Jurkat, Clone E6-1 (cell line): ENCODE results near the gene TSPAN6.
A peak's percentile ranks its signal among the peaks of the same experiment; 100 is the strongest.

Experiments used
- DNase-seq: peaks from one replicate; pipeline ENCODE4 v3.0.0-alpha.2; 2011; ENCODE audit warnings: low read depth, low spot score
- H3K4me3 ChIP-seq: 2 replicates; pipeline ENCODE4 v1.5.1; 2011; ENCODE audit warnings: mild to moderate bottlenecking, low read length, control low read depth, moderate library complexity

The TSPAN6 gene

GRCh38 chrX:100648458-100649417, 12.1 kb upstream of the TSPAN6 start:
- DNase-seq = no peak
- H3K4me3 ChIP-seq = no peak overlapping the region

- DNase-seq = no peak
These were observed 11.1 kb upstream of the TSPAN6 start for GRCh38 chrX:100647739-100648138.

DNA sequence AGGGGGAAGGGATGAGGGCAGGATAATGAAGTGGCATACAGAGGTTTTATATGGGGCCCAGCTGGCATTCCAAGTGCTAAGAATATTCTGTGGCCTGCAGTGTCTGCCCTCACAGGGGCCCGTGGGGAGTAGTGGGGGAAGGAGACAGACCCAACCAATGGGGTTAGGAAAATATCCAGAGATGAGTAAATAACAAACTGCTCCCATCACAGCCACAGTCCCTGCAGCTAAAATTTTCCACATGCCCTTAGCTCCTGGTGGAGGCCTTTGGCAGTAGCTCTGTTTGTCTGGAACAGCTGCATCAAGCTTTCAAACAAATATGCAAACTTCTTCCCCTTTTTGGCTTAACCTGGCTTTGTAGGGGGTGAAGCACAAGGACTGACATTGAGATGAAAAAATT, 10.5 kb upstream of the TSPAN6 start:
- DNase-seq = no peak
- no peak overlapping the region for H3K4me3 ChIP-seq

More at GRCh38 chrX:100647739-100648138, 11.1 kb upstream of the TSPAN6 start:
- H3K4me3 ChIP-seq = no peak overlapping the region

GRCh38 chrX:100645106-100645505, 8.5 kb upstream of the TSPAN6 start:
- H3K4me3 ChIP-seq = no peak overlapping the region
- DNase-seq = no peak

DNA sequence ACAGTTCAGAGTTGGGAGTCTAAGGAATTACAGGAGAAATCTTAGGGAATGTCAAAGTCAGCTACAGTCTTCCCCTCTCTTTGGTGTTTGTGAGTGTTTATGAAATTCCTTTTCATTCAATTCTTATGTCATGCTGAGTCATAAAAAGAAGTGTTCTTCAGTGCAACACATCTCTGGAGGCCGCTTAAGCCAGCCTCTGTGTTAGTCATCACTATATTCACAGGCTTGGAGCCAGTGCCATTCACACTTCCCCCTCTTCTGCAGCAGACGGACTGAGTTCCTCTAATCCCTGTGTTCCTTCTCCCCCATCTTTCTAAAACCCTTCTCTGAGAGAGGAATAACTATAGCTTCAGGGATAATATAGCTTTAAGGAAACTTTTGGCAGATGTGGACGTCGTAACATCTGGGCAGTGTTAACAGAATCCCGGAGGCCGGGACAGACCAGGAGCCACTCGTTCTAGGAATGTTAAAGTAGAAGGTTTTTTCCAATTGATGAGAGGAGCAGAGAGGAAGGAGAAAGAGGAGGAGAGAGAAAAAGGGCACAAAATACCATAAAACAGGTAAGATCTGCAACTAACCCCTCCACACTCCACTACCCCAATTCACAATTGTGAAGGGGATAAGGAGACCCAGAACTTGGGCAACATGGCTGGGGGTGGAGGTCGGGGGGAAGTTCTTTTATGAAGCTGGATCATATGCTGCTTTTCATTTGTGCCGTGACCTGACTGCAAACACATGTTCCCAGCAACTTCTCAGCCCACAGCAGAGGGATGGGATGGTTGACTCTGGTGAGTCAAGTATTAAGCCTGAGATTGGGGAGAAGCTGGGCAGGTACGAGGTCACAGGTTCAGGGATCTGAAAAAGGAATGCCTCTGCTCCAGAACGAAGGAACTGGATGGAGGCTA, 7.6 kb upstream of the TSPAN6 start, which contains the start of gene SRPX2:
Gene SRPX2 (plus strand): TSS at position 244 of the 905 bp plus-strand sequence. CDS start 2,124 bp downstream, outside the sequence.
- DNase-seq = no peak
- H3K4me3 ChIP-seq = no peak within 1 kb of the TSS

DNA sequence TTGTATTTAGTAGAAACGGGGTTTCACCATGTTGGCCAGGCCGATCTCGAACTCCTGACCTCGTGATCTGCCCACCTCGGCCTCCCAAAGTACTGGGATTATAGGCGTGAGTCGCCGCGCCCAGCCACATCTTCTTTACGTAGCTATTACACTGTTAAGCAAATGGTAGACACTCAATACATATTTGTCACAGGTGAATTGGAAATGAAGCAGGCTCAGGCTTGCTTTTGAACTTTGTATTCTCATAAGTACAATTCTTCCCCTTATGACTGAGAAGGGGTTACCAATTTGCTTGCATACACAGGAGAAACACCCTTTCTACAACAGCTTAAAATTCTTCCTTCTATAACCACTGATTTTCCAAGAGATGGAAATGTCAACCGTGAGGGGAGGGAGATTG, 6.6 kb upstream of the TSPAN6 start:
- H3K4me3 ChIP-seq = no peak overlapping the region
- DNase-seq = no peak

GRCh38 chrX:100642290-100642689, 5.7 kb upstream of the TSPAN6 start:
- no peak overlapping the region for H3K4me3 ChIP-seq
- DNase-seq = no peak

DNA sequence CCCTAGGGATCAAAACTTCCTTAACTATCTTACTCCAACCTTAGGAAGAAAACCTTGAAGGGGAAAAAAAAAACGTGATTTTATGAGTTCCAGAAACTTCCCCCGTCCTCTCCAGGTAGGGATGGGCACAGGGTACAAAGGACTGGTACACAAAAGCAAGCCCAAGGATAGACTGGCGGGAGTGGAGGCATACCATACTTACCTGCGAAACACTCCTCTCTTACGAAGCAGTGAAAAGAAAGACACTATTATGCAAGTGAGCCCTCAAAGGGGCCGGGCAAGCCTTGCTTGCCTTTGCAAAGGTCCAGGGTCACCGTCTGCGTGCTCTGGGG, 651 bp downstream of the TSPAN6 start:
- no peak overlapping the region for H3K4me3 ChIP-seq
- DNase-seq = no peak

- H3K4me3 ChIP-seq = no peak overlapping the region
These were observed 1.6 kb downstream of the TSPAN6 start for GRCh38 chrX:100635040-100635439.

DNA sequence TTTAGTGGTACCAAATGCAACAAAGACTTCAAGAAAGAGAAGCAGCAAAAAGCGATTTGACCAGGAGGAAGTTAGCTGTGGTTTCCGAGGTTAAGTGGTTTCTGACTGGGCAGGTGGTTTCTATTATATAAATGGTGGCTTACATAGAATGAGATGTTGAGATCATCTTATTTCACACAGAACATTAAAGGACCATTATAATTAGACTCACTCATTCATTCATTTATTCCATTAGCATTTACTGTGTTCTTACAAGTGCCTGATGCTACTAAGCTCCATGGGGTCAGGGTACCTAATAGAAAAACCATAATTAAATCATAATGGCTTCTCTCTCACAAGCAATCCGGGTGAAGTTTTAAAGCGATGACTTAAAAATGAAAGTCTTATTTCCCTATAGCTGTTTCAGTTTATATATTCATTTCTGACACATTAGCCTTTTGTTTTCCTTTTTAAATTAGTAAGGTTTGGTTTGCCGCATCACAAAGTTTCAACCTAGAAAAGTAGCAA, 10.6 kb downstream of the TSPAN6 start:
- peak; percentile 9 for DNase-seq
- H3K4me3 ChIP-seq = no peak overlapping the region

More at GRCh38 chrX:100635040-100635439, 1.6 kb downstream of the TSPAN6 start:
- no peak for DNase-seq

DNA sequence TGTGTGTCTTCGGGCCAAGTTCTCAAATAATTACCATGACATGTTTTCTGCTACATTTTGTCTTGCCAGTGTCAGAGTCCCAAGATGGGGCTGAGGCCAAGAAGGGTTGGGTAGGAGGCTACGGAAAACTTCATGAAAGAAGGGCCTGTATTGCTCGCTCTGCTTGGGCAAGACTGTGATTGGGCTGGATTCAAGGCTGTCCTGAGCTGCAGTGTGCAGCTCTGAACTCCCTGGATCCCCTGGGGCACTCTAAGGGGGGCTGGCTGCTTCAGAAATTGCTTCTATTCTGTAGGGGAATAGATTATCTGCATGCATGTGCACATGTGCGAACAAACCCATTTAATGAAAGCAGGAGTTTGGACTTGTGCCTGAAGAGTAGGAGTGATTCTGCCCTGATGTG, 13.6 kb downstream of the TSPAN6 start:
- no peak for DNase-seq
- no peak overlapping the region for H3K4me3 ChIP-seq

GRCh38 chrX:100615005-100615404, 21.6 kb downstream of the TSPAN6 start:
- DNase-seq = no peak
- H3K4me3 ChIP-seq = no peak overlapping the region

DNA sequence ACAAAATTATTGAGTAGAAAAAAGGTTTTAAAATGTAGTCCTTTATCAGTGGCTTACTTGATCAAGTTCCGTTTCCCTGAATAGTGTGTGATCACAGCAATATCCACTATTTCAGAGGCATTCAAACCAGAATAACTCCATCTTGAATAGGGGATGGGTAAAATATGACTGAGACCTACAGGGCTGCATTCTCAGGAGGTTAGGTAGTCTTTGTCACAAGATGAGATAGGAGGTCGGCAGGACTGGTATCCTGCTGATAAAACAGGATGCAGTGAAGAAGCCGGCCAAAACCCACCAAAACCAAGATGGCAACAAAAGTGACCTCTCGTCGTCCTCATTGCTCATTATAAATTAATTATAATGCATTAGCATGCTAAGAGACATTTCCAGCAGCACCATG, 24.7 kb downstream of the TSPAN6 start:
- no peak overlapping the region for H3K4me3 ChIP-seq
- DNase-seq = no peak

DNA sequence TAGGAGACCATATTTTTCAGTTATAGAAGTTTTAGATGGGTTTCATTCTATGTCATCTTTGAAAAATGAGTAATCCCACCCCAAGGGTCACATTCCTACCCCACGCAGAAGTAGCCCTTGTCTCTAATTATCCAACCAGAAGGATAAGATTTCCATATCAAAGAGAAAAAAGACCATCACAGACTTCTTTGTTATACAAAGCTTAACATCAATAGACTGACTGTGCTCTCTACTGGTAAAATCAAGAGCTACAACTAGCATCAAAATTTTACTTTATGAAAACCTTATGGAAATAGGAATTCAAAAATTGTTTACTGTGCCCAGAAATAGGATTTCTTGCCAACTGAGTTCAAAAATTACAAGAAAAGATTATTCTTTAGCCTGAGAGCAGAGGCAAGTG, 27.0 kb downstream of the TSPAN6 start:
- no peak overlapping the region for H3K4me3 ChIP-seq
- no peak for DNase-seq

DNA sequence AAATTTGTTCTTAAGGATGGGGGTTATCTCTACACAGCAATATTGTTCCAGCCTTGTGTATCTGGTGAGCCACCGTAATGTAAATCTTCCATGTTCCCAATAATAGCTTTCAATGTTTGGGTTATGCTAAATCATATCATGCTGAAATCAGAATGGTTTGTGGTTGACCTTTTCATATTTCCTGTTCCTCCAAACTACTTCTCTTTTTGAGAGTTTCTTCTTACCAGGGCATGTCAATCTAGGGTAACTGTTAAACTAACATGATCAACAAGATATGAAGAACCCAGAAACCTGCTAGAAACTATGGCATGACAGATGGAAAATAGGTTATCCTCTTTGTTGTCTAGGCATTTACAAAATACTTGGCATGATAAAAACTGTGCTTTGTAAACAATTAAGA, 29.9 kb downstream of the TSPAN6 start:
- no peak overlapping the region for H3K4me3 ChIP-seq
- no peak for DNase-seq

GRCh38 chrX:100600758-100601157, 35.8 kb downstream of the TSPAN6 start:
- H3K4me3 ChIP-seq = no peak overlapping the region
- no peak for DNase-seq

GRCh38 chrX:100600340-100600739, 36.3 kb downstream of the TSPAN6 start:
- no peak for DNase-seq
- no peak overlapping the region for H3K4me3 ChIP-seq

DNA sequence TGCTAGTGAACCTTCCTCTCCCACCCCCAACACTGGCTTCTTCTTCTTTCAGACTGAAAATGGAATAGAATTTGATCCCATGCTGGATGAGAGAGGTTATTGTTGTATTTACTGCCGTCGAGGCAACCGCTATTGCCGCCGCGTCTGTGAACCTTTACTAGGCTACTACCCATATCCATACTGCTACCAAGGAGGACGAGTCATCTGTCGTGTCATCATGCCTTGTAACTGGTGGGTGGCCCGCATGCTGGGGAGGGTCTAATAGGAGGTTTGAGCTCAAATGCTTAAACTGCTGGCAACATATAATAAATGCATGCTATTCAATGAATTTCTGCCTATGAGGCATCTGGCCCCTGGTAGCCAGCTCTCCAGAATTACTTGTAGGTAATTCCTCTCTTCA, 37.1 kb downstream of the TSPAN6 start:
- no peak overlapping the region for H3K4me3 ChIP-seq
- DNase-seq = no peak

- no peak for DNase-seq
- H3K4me3 ChIP-seq = no peak overlapping the region
These were observed 40.0 kb downstream of the TSPAN6 start for GRCh38 chrX:100596601-100597000.

DNA sequence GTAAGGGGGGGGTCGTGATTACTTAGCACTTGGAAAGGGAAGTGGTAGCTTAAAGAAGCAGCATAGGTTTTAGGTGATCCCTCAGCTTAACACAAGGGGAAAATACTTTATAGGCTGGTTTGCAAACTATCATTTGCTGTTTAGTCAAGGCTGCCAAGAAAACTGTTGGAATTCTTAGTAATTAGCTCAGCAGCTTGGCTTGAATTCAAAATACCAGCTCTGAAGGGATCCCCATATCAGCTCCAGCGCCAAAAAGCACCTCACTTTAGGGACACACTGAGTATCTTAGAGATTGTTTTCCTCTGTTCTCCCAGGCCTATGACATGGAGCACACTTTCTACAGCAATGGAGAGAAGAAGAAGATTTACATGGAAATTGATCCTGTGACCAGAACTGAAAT, 43.0 kb downstream of the TSPAN6 start:
- DNase-seq = no peak
- no peak overlapping the region for H3K4me3 ChIP-seq
